Prostate gland (tissue), 2 donors: ENCODE data around the gene LAMA2.

Source experiments
- CTCF ChIP-seq, 4 experiments: fragments of 200-600 bp in 2 of 4; fragments of 450-650 bp in 2 of 4; sonication (generic) in 2 of 4; IDR thresholded peaks; 1 replicate in 3 of 4; 2 replicates in 1 of 4; pipeline ENCODE4 v1.5.1; 2016 to 2019; ENCODE audit warnings: antibody characterized with exemption in 4 of 4, mild to moderate bottlenecking in 2 of 4, moderate library complexity in 2 of 4
- POLR2A ChIP-seq: fragments of 450-650 bp; IDR thresholded peaks from one replicate; pipeline ENCODE4 v1.6.1; 2016; ENCODE audit warnings: antibody characterized with exemption, mild to moderate bottlenecking
- POLR2AphosphoS5 ChIP-seq: sonication (generic); formaldehyde crosslinking; IDR thresholded peaks from one replicate; pipeline ENCODE4 v1.6.1; 2017; ENCODE audit warnings: antibody characterized with exemption

DNA sequence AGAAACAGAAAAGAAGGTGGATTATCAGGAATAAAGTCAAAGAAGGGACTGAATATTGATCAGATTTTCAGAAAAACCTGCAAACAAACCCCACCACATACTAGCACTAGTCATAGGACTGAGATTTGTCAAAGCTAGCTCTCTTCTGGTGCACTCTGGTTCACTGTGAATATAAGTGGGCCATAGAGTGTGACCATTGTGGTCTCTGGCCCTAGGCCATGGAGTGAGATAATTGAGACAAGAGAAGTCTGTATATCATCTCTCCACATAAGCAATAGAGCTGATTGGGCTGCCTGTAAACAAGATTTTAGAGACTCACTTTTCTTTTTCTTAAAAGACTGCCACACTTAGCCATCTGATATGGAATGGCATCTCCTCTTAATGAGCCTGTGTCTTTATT, 247.2 kb downstream of the LAMA2 start:
- TF ChIP-seq POLR2AphosphoS5 (no peak), CTCF (IDR thresholded peaks at IDR 0.05) (no peak), POLR2A (no peak)
